Measurements from ENCODE around the gene LCP1. TPM values are rescaled to one million over a fixed set of nuclear protein-coding genes. Genes with fewer than 3 reads are reported as not detected.

The LCP1 gene
- polyA plus RNA-seq, 2 donors, result 3.1 to 7.6 TPM

- H3K4me3 ChIP-seq (ENCODE audit: low read depth in 1 of 2, low read length in 2 of 2), result no peak overlapping the region
- WGBS, 2 donors, result 55 to 62% methylated on average over 2 of the region's 2 CpGs
- H3K4me1 ChIP-seq (ENCODE audit: control insufficient read depth in 2 of 2, insufficient read depth in 2 of 2, low read length in 1 of 2), result no peaks in the 10 kb centered on the region
- H3K36me3 ChIP-seq (ENCODE audit: control insufficient read depth in 2 of 2, insufficient read depth in 2 of 2, low read length in 1 of 2), result no peaks in the 10 kb centered on the region
- H3K27ac ChIP-seq (ENCODE audit: low read depth in 2 of 2, low read length in 1 of 2), result no peak overlapping the region
- no peaks in the 10 kb centered on the region for H3K9me3 ChIP-seq (ENCODE audit: control insufficient read depth in 2 of 2, insufficient read depth in 1 of 2, low read depth in 1 of 2, low read length in 1 of 2)
- no peaks in the 10 kb centered on the region for H3K27me3 ChIP-seq (ENCODE audit: control insufficient read depth in 1 of 2, insufficient read depth in 2 of 2, low read length in 2 of 2)
These were observed 102.2 kb downstream of the LCP1 start for GRCh38 chr13:46079770-46080169.

- WGBS, 2 donors, result 66 to 74% methylated on average over 1 of the region's 1 CpG
- Histone ChIP-seq H3K27ac (ENCODE audit: low read depth in 2 of 2, low read length in 1 of 2) (no peak overlapping the region), H3K4me1 (ENCODE audit: control insufficient read depth in 2 of 2, insufficient read depth in 2 of 2, low read length in 1 of 2) (no peaks in the 10 kb centered on the region), H3K9me3 (ENCODE audit: control insufficient read depth in 2 of 2, insufficient read depth in 1 of 2, low read depth in 1 of 2, low read length in 1 of 2) (no peaks in the 10 kb centered on the region), H3K4me3 (ENCODE audit: low read depth in 1 of 2, low read length in 2 of 2) (no peak overlapping the region), H3K27me3 (ENCODE audit: control insufficient read depth in 1 of 2, insufficient read depth in 2 of 2, low read length in 2 of 2) (peaks cover 0 to 3% of the 10 kb centered on the region in 2 donors), H3K36me3 (ENCODE audit: control insufficient read depth in 2 of 2, insufficient read depth in 2 of 2, low read length in 1 of 2) (no peaks in the 10 kb centered on the region)
These were observed 104.7 kb downstream of the LCP1 start for GRCh38 chr13:46077265-46077664.

DNA sequence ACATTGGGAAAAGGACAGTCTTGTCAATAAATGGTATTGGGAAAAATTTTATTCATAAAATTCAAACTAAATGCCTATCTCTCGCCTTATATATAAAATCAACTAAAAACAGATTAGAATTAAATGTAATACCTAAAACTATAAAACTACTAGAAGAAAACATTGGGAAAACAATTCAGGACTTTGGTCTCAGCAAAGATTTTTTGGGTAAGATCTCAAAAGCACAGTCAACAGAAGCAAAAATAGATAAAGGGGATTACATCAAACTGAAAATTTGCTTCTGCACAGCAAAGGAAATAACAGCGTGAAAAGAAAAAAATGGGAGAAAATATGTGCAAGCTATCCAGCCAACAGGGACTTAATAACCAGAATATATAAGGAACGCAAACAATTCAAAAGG lies 105.2 kb downstream of the LCP1 start:
- WGBS, 2 donors, result 82 to 89% methylated on average over 3 of the region's 3 CpGs
- Histone ChIP-seq H3K4me1 (ENCODE audit: control insufficient read depth in 2 of 2, insufficient read depth in 2 of 2, low read length in 1 of 2) (no peaks in the 10 kb centered on the region), H3K27me3 (ENCODE audit: control insufficient read depth in 1 of 2, insufficient read depth in 2 of 2, low read length in 2 of 2) (peaks cover 0 to 3% of the 10 kb centered on the region in 2 donors), H3K27ac (ENCODE audit: low read depth in 2 of 2, low read length in 1 of 2) (no peak overlapping the region), H3K4me3 (ENCODE audit: low read depth in 1 of 2, low read length in 2 of 2) (no peak overlapping the region), H3K9me3 (ENCODE audit: control insufficient read depth in 2 of 2, insufficient read depth in 1 of 2, low read depth in 1 of 2, low read length in 1 of 2) (no peaks in the 10 kb centered on the region), H3K36me3 (ENCODE audit: control insufficient read depth in 2 of 2, insufficient read depth in 2 of 2, low read length in 1 of 2) (no peaks in the 10 kb centered on the region)

Other genes with a start within 250 kb of the LCP1 start
- gene ZC3H13, start 129.4 kb downstream of the LCP1 start, polyA plus RNA-seq, result 10 to 100 TPM in 1 of 2 donors, 1 to 10 TPM in 1; 7.9 to 10.3 TPM
- not detected for gene CPB2, start 77.1 kb downstream of the LCP1 start, polyA plus RNA-seq
- gene LRRC63, start 29.8 kb upstream of the LCP1 start, polyA plus RNA-seq, result under 1 TPM in 1 of 2 donors, not detected in 1; 0.01 TPM
- under 1 TPM; 0.26 to 0.28 TPM for gene RUBCNL, start 205.1 kb upstream of the LCP1 start, polyA plus RNA-seq